Liver (tissue), 3 donors: ENCODE measurements around the gene EIF4G2.

Source experiments
- CTCF ChIP-seq: fragments of 150-350 bp; IDR thresholded peaks from 2 replicates; pipeline ENCODE4 v1.5.1; 2017; ENCODE audit warnings: improper control_type of control experiment, low read depth, low read length; ENCODE audit not compliant: missing input control
- EGR1 ChIP-seq, 2 donors: IDR thresholded peaks; 2 replicates each; pipeline ENCODE4 v1.6.1; 2016 to 2018; ENCODE audit warnings: antibody characterized with exemption in 2 of 2, low read depth in 2 of 2
- FOXA1 ChIP-seq: IDR thresholded peaks from 2 replicates; pipeline ENCODE4 v1.6.1; 2016; ENCODE audit warnings: antibody characterized with exemption
- GABPA ChIP-seq, 2 donors: IDR thresholded peaks in 1 of 2; conservative IDR thresholded peaks in 1 of 2; 2 replicates each; pipeline ENCODE4 v1.6.1; 2016; ENCODE audit warnings: antibody characterized with exemption in 2 of 2, mild to moderate bottlenecking in 1 of 2, moderate library complexity in 1 of 2
- HNF4G ChIP-seq: IDR thresholded peaks from 2 replicates; pipeline ENCODE4 v1.6.1; 2016; ENCODE audit warnings: antibody characterized with exemption
- RAD21 ChIP-seq, 2 donors: IDR thresholded peaks; 2 replicates each; pipeline ENCODE4 v1.6.1; 2016; ENCODE audit warnings: antibody characterized with exemption in 2 of 2, mild to moderate bottlenecking in 2 of 2
- RXRA ChIP-seq, 2 donors: IDR thresholded peaks; 2 replicates each; pipeline ENCODE4 v1.6.1; 2017 to 2018; ENCODE audit warnings: antibody characterized with exemption in 2 of 2, mild to moderate bottlenecking in 1 of 2
- SP1 ChIP-seq: IDR thresholded peaks from 2 replicates; pipeline ENCODE4 v1.6.1; 2018; ENCODE audit warnings: antibody characterized with exemption, mild to moderate bottlenecking
- TAF1 ChIP-seq: conservative IDR thresholded peaks from 2 replicates; pipeline ENCODE4 v1.6.1; 2016; ENCODE audit warnings: antibody characterized with exemption, mild to moderate bottlenecking
- YY1 ChIP-seq: IDR thresholded peaks from 2 replicates; pipeline ENCODE4 v1.6.1; 2016; ENCODE audit warnings: antibody characterized with exemption, mild to moderate bottlenecking
- TF ChIP-seq, protein P1 (sequence below): IDR thresholded peaks from 2 replicates; pipeline ENCODE4 v1.6.1; 2016; ENCODE audit warnings: antibody characterized with exemption
- TF ChIP-seq, protein P2 (sequence below): IDR thresholded peaks from 2 replicates; pipeline ENCODE4 v1.6.1; 2016; ENCODE audit warnings: antibody characterized with exemption, mild to moderate bottlenecking
- donor health status: healthy.
- donor health status: healthy.

DNA sequence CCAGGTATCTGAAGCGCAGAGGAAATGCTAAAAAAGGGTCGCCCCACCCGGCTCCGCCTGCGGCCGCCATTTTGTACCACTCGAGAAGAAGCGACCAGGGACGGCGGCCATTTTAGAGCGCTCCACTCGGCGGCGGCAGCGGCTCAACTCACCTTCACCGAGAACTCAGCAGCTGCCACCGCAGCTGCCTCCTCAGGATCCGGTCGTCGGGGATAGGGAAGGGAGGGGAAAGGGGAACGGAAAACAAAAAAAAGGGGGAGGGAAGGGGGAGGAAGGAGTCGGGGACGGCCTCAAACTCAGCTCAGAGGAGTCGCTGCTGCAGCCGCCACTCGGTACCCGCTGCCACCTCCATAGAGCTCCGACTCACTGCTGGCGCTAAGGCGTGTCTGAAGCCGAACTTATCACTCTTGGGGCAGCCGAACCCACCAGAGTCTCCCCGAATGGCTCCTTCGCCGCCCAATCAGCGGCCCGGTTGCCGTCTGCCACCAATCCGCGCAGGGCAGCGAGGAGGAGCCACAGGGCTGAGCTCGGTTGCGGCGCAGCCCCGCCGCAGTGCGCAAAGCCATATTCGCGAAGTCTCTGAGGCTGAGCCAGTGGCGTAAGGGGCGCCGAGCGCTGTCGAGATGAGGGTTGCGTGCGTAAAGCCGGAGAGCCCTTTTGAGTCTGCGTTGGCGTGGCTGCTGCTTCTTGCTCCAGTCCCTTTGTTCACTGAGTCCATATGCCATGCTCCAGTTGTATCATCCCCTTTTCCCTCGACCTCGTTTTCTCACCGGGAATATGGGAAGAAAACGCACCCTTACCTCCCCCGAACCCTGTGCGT is at the start of gene EIF4G2:
- no peak for TF ChIP-seq CTCF
- no peak for TF ChIP-seq FOXA1
- TF ChIP-seq RAD21 (IDR thresholded peaks at IDR 0.05) = peak; percentile 17 to 18
- TF ChIP-seq GABPA (IDR thresholded peaks at IDR 0.05 in 1 of 2, conservative IDR thresholded peaks at IDR 0.05 in 1 of 2) = no peak
- TF ChIP-seq RXRA (IDR thresholded peaks at IDR 0.05) = peak in 1 of 2 donors; percentile 55
- TF ChIP-seq TAF1 = peak; percentile 99
- TF ChIP-seq SP1 = peak; percentile 68
- TF ChIP-seq, protein P1, sequence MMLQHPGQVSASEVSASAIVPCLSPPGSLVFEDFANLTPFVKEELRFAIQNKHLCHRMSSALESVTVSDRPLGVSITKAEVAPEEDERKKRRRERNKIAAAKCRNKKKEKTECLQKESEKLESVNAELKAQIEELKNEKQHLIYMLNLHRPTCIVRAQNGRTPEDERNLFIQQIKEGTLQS = peak; percentile 24
- TF ChIP-seq YY1 = peak; percentile 100
- peak; percentile 99 for TF ChIP-seq EGR1 (IDR thresholded peaks at IDR 0.05; ENCODE audit: low read depth in 2 of 2)
- TF ChIP-seq, protein P2, sequence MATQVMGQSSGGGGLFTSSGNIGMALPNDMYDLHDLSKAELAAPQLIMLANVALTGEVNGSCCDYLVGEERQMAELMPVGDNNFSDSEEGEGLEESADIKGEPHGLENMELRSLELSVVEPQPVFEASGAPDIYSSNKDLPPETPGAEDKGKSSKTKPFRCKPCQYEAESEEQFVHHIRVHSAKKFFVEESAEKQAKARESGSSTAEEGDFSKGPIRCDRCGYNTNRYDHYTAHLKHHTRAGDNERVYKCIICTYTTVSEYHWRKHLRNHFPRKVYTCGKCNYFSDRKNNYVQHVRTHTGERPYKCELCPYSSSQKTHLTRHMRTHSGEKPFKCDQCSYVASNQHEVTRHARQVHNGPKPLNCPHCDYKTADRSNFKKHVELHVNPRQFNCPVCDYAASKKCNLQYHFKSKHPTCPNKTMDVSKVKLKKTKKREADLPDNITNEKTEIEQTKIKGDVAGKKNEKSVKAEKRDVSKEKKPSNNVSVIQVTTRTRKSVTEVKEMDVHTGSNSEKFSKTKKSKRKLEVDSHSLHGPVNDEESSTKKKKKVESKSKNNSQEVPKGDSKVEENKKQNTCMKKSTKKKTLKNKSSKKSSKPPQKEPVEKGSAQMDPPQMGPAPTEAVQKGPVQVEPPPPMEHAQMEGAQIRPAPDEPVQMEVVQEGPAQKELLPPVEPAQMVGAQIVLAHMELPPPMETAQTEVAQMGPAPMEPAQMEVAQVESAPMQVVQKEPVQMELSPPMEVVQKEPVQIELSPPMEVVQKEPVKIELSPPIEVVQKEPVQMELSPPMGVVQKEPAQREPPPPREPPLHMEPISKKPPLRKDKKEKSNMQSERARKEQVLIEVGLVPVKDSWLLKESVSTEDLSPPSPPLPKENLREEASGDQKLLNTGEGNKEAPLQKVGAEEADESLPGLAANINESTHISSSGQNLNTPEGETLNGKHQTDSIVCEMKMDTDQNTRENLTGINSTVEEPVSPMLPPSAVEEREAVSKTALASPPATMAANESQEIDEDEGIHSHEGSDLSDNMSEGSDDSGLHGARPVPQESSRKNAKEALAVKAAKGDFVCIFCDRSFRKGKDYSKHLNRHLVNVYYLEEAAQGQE = peak; percentile 96
- TF ChIP-seq HNF4G = no peak
